Heart left ventricle (tissue), 16 donors: ENCODE data around the gene ARHGEF26. TPM values are rescaled to one million over a fixed set of nuclear protein-coding genes. Genes with fewer than 3 reads are reported as not detected.

Experiments
- ATAC-seq, 4 donors: fragments of 200-7000 bp; cut with Tn5 transposase; one replicate each; pipeline ENCODE4 v1.9.1; 2020 to 2022; ENCODE audit warnings: moderate library complexity in 4 of 4, mild to moderate bottlenecking in 3 of 4, moderate number of reproducible peaks in 1 of 4
- DNase-seq, 5 donors: peaks; one replicate each; pipeline ENCODE4 v3.0.0-alpha.2; 2020
- H3K27ac ChIP-seq, 12 donors: fragments of 200-600 bp; sonication (generic) in 4 of 12; one replicate each; pipeline versions ENCODE4 v1.5.0 to v1.8.0; 2016 to 2022; ENCODE audit warnings: mild to moderate bottlenecking in 2 of 12
- H3K27me3 ChIP-seq, 9 donors: fragments of 200-600 bp; sonication (generic) in 2 of 9; one replicate each; pipeline versions ENCODE4 v1.5.1 to v1.8.0; 2016 to 2022; ENCODE audit warnings: mild to moderate bottlenecking in 3 of 9
- H3K36me3 ChIP-seq, 9 donors: fragments of 200-600 bp; sonication (generic) in 2 of 9; one replicate each; pipeline versions ENCODE4 v1.5.0 to v1.8.0; 2018 to 2022; ENCODE audit warnings: mild to moderate bottlenecking in 2 of 9
- H3K4me1 ChIP-seq, 12 donors: fragments of 200-600 bp; sonication (generic) in 4 of 12; one replicate each; pipeline versions ENCODE4 v1.5.0 to v1.8.0; 2016 to 2022; ENCODE audit warnings: mild to moderate bottlenecking in 3 of 12
- H3K4me3 ChIP-seq, 12 donors: fragments of 200-600 bp; sonication (generic) in 4 of 12; one replicate each; pipeline versions ENCODE4 v1.5.0 to v1.8.0; 2017 to 2022; ENCODE audit warnings: mild to moderate bottlenecking in 9 of 12, moderate library complexity in 4 of 12
- H3K9me3 ChIP-seq, 12 donors: fragments of 200-600 bp; sonication (generic) in 4 of 12; one replicate each; pipeline versions ENCODE4 v1.5.0 to v1.8.0; 2016 to 2022; ENCODE audit warnings: mild to moderate bottlenecking in 1 of 12
- CTCF ChIP-seq, 12 donors: fragments of 200-600 bp; sonication (generic) in 4 of 12; IDR thresholded peaks; one replicate each; pipeline versions ENCODE4 v1.5.0 to v1.8.0; 2018 to 2022; ENCODE audit warnings: antibody characterized with exemption in 12 of 12, mild to moderate bottlenecking in 5 of 12
- POLR2A ChIP-seq, 2 donors: fragments of 450-650 bp; IDR thresholded peaks; one replicate each; pipeline ENCODE4 v1.6.1; 2017; ENCODE audit warnings: antibody characterized with exemption in 2 of 2, mild to moderate bottlenecking in 2 of 2, moderate library complexity in 2 of 2
- WGBS, 4 donors: extraction: QIAGEN DNeasy Blood & Tissue Kit in 2 of 4; methylation state at CpG; one replicate each; pipeline versions ENCODE4 v1.1.5 to v1.1.7; 2013 to 2018; 5-methylcytosine and 5-hydroxymethylcytosine counted together
- intact Hi-C, 10 donors: fragments of 100-400 bp; cut with DNase I; formaldehyde crosslinking; loops; one replicate each; pipeline versions ENCODE4 v1.11.1 to v1.14.2; 2022
- polyA plus RNA-seq, 2 donors: library from polyadenylated mRNA; stranded (reverse); fragments of 200-250 nt; gene quantifications; one replicate each; pipeline ENCODE4 v1.2.3, GENCODE V29; 2013
- total RNA-seq, 9 donors: library from RNA; depleted of rRNA in 2 of 9; stranded (reverse); fragments of >200 nt in 2 of 9; fragmentation: NEBNext Ultra II Directional in 3 of 9; extraction: Animal tissue kit (Norgen Biotek cat#: 25700) in 3 of 9; gene quantifications; one replicate each; pipeline versions ENCODE4 v1.1.0 to v1.2.4, GENCODE V29; 2016 to 2023
- donor health status: ischemic (EF 13 %, LVEDD 7.1; RV severe dilation, severe dysfunction).
- donor health status: healthy with polysubstance abuse.
- donor health status: DM: no; HTN: yes; CAD: no.
- donor health status: DM: no; HTN: no; CAD: no.
- donor health status: ischemic (EF 25% LVEDD 6.9; RV normal size, moderate dysfunction).
- donor health status: ischemic (EF 25% LVEDD 5.7; RV mildly dilated, moderate dysfunction).
- donor health status: healthy.
- donor health status: DM: yes; HTN: yes; CAD: no.
- donor health status: ischemic (EF 35%, LVEDD 5.7; RV mildly dilated, moderate dysfunction).
- donor health status: nonischemic (EF 11% LVEDD 7.7; RV severe dilation, severe dysfunction).
- donor health status: DM: yes; HTN: yes; CAD: no.
- donor health status: PGD.
- donor health status: ischemic (EF 29% LVEDD 5.4; RV normal size, mild dysfunction).
- donor health status: nonischemic (EF 23%, LVEDD 6.1; RV moderate dilation, normal function).

ARHGEF26 gene
- total and polyA plus RNA-seq, 11 donors, result 0.68 to 2.3 (median 1.3) TPM

- DNase-seq (no peak), ATAC-seq (no peak)
- no peaks in the 10 kb centered on the region for H3K4me1 ChIP-seq
- no peak for TF ChIP-seq POLR2A (IDR thresholded peaks at IDR 0.05)
- TF ChIP-seq CTCF (IDR thresholded peaks at IDR 0.05), result no peak
- peaks cover 0 to 18% (median 3%) of the 10 kb centered on the region in 12 donors for H3K9me3 ChIP-seq
- H3K36me3 ChIP-seq, result peaks cover 0 to 13% (median 0%) of the 10 kb centered on the region in 9 donors
- H3K27me3 ChIP-seq, result no peaks in the 10 kb centered on the region
- H3K4me3 ChIP-seq, result no peak overlapping the region
- 97 to 98% (median 97%) methylated on average over 8 of the region's 8 CpGs for WGBS, 4 donors
- no peak overlapping the region for H3K27ac ChIP-seq
- intact Hi-C loops, result no loop called here
Observed at GRCh38 chr3:154209499-154209898, 88.3 kb downstream of the ARHGEF26 start.

- H3K36me3 ChIP-seq, result peaks cover 0 to 9% (median 0%) of the 10 kb centered on the region in 9 donors
- 93 to 100% (median 98%) methylated on average over 1 of the region's 1 CpG for WGBS, 4 donors
Observed at GRCh38 chr3:154210986-154211385, 89.8 kb downstream of the ARHGEF26 start.

GRCh38 chr3:154214306-154214705 lies 93.1 kb downstream of the ARHGEF26 start:
- H3K27me3 ChIP-seq, result no peaks in the 10 kb centered on the region
- H3K4me1 ChIP-seq, result no peaks in the 10 kb centered on the region
- no peak overlapping the region for H3K4me3 ChIP-seq
- ATAC-seq (no peak), DNase-seq (no peak)
- peaks cover 0 to 5% (median 0%) of the 10 kb centered on the region in 12 donors for H3K9me3 ChIP-seq
- no peak overlapping the region for H3K27ac ChIP-seq
- no peak for TF ChIP-seq CTCF (IDR thresholded peaks at IDR 0.05)
- TF ChIP-seq POLR2A (IDR thresholded peaks at IDR 0.05), result no peak
- 90 to 98% (median 94%) methylated on average over 2 of the region's 2 CpGs for WGBS, 4 donors
- H3K36me3 ChIP-seq, result peaks cover 0 to 4% (median 0%) of the 10 kb centered on the region in 9 donors
- intact Hi-C loops, result loop anchor here in 1 of 10 donors (2.0 kb wide), 1 partner anchor 18 kb away; no protein-coding TSS in a partner anchor

More at GRCh38 chr3:154210986-154211385, 89.8 kb downstream of the ARHGEF26 start:
- intact Hi-C loops, result no loop called here
- peaks cover 0 to 8% (median 0%) of the 10 kb centered on the region in 12 donors for H3K9me3 ChIP-seq
- no peak for ATAC-seq
- no peak overlapping the region for H3K27ac ChIP-seq
- no peaks in the 10 kb centered on the region for H3K27me3 ChIP-seq
- no peak for TF ChIP-seq CTCF (IDR thresholded peaks at IDR 0.05)
- TF ChIP-seq POLR2A (IDR thresholded peaks at IDR 0.05), result no peak
- no peak overlapping the region for H3K4me3 ChIP-seq
- DNase-seq, result no peak
- no peaks in the 10 kb centered on the region for H3K4me1 ChIP-seq

- no peaks in the 10 kb centered on the region for H3K27me3 ChIP-seq
- intact Hi-C loops, result no loop called here
- DNase-seq (no peak), ATAC-seq (no peak)
- H3K4me1 ChIP-seq, result no peaks in the 10 kb centered on the region
- H3K36me3 ChIP-seq, result peaks cover 0 to 4% (median 0%) of the 10 kb centered on the region in 9 donors
- no peak overlapping the region for H3K4me3 ChIP-seq
- 70 to 83% (median 76%) methylated on average over 6 of the region's 6 CpGs for WGBS, 4 donors
- H3K9me3 ChIP-seq, result peaks cover 0 to 5% (median 0%) of the 10 kb centered on the region in 12 donors
- H3K27ac ChIP-seq, result no peak overlapping the region
- no peak for TF ChIP-seq POLR2A (IDR thresholded peaks at IDR 0.05)
- TF ChIP-seq CTCF (IDR thresholded peaks at IDR 0.05), result no peak
Observed at GRCh38 chr3:154217671-154218070, 96.5 kb downstream of the ARHGEF26 start.
